D721Med (cell line): ENCODE results near the gene NELL2.

Source experiments
- DNase-seq: peaks from one replicate; pipeline ENCODE4 v3.0.0; 2011; ENCODE audit warnings: low spot score; ENCODE audit not compliant: insufficient read length
- FAIRE-seq: peaks from 2 replicates; lab custom pipeline; 2011; peaks lifted over from hg19 to GRCh38; lab: Jason Lieb, UNC
- CTCF ChIP-seq: IDR thresholded peaks from 2 replicates; pipeline ENCODE4 v1.5.1; 2012; ENCODE audit warnings: mild to moderate bottlenecking, control low read depth; ENCODE audit not compliant: insufficient read depth; ENCODE audit errors: missing control alignments

NELL2 gene

GRCh38 chr12:44674875-44675274, 201.2 kb downstream of the NELL2 start:
- no peak for FAIRE-seq
- no peak for TF ChIP-seq CTCF
- no peak for DNase-seq

- TF ChIP-seq CTCF, result no peak
- FAIRE-seq (no peak), DNase-seq (no peak)
These were observed 202.3 kb downstream of the NELL2 start for GRCh38 chr12:44673811-44674210.

GRCh38 chr12:44672042-44672441, 204.1 kb downstream of the NELL2 start:
- DNase-seq (no peak), FAIRE-seq (no peak)
- no peak for TF ChIP-seq CTCF

GRCh38 chr12:44668443-44668842, 207.7 kb downstream of the NELL2 start:
- DNase-seq, result no peak
- no peak for FAIRE-seq
- TF ChIP-seq CTCF, result no peak

GRCh38 chr12:44667461-44667860, 208.7 kb downstream of the NELL2 start:
- FAIRE-seq (no peak), DNase-seq (no peak)
- TF ChIP-seq CTCF, result no peak

- no peak for FAIRE-seq
- TF ChIP-seq CTCF, result no peak
These were observed 212.8 kb downstream of the NELL2 start for GRCh38 chr12:44663291-44663690.

GRCh38 chr12:44655846-44656245, 220.3 kb downstream of the NELL2 start:
- DNase-seq (no peak), FAIRE-seq (no peak)
- TF ChIP-seq CTCF, result no peak

More at GRCh38 chr12:44663291-44663690, 212.8 kb downstream of the NELL2 start:
- no peak for DNase-seq
